Measurements from ENCODE around the gene MYPOP.

MYPOP gene

DNA sequence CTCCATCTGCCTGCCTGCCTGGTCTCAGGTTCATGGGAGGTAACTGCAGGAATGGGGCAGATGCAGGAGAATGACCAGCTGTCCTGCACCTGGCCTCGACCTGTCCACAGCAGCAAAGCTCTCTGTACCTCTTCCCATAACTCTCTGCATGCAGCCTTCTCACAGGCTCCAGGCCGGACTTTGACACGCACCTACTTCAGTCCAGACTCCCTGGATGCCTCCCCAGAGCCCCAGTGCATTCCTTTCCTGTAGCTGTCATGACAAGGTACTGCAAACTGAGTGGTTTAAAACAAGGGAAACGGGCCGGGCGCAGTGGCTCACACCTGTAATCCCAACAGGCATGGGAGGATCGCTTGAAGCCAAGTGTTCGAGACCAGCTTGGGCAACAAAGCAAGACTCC is 8.9 kb upstream of the MYPOP start:
- Histone ChIP-seq H3F3A (ENCODE audit: insufficient read depth, low read length) (no peaks in the 10 kb centered on the region), H3K9me3 (ENCODE audit: low read length) (no peaks in the 10 kb centered on the region), H3K9ac (ENCODE audit: low read length) (no peak overlapping the region), H3K4me1 (ENCODE audit: insufficient read depth, low read length, severe bottlenecking) (no peaks in the 10 kb centered on the region), H3K4me2 (ENCODE audit: low read length) (no peak overlapping the region), H2AFZ (ENCODE audit: low read length) (no peak overlapping the region), H3K27me3 (ENCODE audit: insufficient read depth, low read length) (peaks cover 5% of the 10 kb centered on the region; the same call in 1 of the 2 replicates), H3K4me3 (ENCODE audit: low read depth, low read length, poor library complexity, severe bottlenecking) (no peak overlapping the region), H3K36me3 (ENCODE audit: insufficient read depth, low read length) (no peaks in the 10 kb centered on the region; the same call in 1 of the 2 replicates), H3K79me2 (ENCODE audit: insufficient read depth, low read length) (no peaks in the 10 kb centered on the region), H4K20me1 (ENCODE audit: insufficient read depth, low read length) (no peaks in the 10 kb centered on the region), H3K9me2 (ENCODE audit: low read depth, low read length) (no peaks in the 10 kb centered on the region), H3K27ac (ENCODE audit: low read depth, low read length, poor library complexity, severe bottlenecking) (no peak overlapping the region)
- no peak for TF ChIP-seq EZH2 (IDR thresholded peaks at IDR 0.05; ENCODE audit: borderline replicate concordance, low read length)
- TF ChIP-seq, protein P1, sequence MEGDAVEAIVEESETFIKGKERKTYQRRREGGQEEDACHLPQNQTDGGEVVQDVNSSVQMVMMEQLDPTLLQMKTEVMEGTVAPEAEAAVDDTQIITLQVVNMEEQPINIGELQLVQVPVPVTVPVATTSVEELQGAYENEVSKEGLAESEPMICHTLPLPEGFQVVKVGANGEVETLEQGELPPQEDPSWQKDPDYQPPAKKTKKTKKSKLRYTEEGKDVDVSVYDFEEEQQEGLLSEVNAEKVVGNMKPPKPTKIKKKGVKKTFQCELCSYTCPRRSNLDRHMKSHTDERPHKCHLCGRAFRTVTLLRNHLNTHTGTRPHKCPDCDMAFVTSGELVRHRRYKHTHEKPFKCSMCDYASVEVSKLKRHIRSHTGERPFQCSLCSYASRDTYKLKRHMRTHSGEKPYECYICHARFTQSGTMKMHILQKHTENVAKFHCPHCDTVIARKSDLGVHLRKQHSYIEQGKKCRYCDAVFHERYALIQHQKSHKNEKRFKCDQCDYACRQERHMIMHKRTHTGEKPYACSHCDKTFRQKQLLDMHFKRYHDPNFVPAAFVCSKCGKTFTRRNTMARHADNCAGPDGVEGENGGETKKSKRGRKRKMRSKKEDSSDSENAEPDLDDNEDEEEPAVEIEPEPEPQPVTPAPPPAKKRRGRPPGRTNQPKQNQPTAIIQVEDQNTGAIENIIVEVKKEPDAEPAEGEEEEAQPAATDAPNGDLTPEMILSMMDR (IDR thresholded peaks at IDR 0.05; ENCODE audit: low read length) = no peak

DNA sequence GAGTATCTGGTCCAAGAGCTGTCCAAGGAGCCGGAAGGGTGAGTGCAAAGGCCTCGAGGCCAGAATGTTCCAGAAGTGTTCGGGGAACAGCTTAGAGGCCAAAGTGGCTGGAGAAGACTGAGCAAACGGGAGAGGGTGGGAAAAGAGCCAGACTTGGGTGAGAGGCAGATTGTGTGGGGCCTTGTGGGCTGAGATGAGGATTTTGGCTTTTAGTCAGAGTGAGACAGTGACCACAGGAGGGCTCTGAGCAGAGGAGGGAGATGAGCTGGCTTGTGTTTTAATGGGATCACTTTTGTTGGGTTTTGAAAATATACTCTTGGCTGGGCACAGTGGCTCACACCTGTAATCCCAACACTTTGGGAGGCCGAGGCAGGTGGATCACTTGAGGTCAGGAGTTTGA is 6.5 kb upstream of the MYPOP start:
- Histone ChIP-seq H4K20me1 (ENCODE audit: insufficient read depth, low read length) (no peaks in the 10 kb centered on the region), H3K4me2 (ENCODE audit: low read length) (no peak overlapping the region), H3K36me3 (ENCODE audit: insufficient read depth, low read length) (no peaks in the 10 kb centered on the region; the same call in 1 of the 2 replicates), H3K79me2 (ENCODE audit: insufficient read depth, low read length) (no peaks in the 10 kb centered on the region), H3K9me3 (ENCODE audit: low read length) (no peaks in the 10 kb centered on the region), H3K27me3 (ENCODE audit: insufficient read depth, low read length) (peaks cover 5% of the 10 kb centered on the region; the same call in 1 of the 2 replicates), H3F3A (ENCODE audit: insufficient read depth, low read length) (no peaks in the 10 kb centered on the region), H3K4me1 (ENCODE audit: insufficient read depth, low read length, severe bottlenecking) (no peaks in the 10 kb centered on the region), H3K9ac (ENCODE audit: low read length) (no peak overlapping the region), H3K27ac (ENCODE audit: low read depth, low read length, poor library complexity, severe bottlenecking) (no peak overlapping the region), H3K4me3 (ENCODE audit: low read depth, low read length, poor library complexity, severe bottlenecking) (no peak overlapping the region), H2AFZ (ENCODE audit: low read length) (no peak overlapping the region), H3K9me2 (ENCODE audit: low read depth, low read length) (no peaks in the 10 kb centered on the region)
- no peak for TF ChIP-seq EZH2 (IDR thresholded peaks at IDR 0.05; ENCODE audit: borderline replicate concordance, low read length)
- TF ChIP-seq, protein P1 (IDR thresholded peaks at IDR 0.05; ENCODE audit: low read length) = no peak

DNA sequence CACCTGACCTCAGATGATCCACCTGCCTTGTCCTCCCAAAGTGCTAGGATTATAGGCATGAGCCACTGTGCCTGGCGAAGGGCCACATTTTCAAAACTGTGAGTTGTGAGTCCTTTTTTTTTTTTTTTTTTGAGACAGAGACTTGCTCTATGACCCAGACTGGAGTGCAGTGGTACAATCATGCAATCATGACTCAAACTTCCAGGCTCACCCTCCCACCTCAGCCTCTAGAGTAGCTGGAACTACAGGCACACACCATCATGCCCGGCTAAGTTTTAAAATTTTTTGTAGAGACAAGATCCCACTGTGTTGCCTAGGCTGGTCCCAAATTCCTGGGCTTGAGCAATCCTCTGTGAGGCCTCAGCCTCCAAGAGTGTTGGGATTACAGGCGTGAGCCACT is 3.8 kb upstream of the MYPOP start:
- Histone ChIP-seq H3K9me2 (ENCODE audit: low read depth, low read length) (no peaks in the 10 kb centered on the region), H3F3A (ENCODE audit: insufficient read depth, low read length) (no peaks in the 10 kb centered on the region), H3K27me3 (ENCODE audit: insufficient read depth, low read length) (peaks cover under 1% of the 10 kb centered on the region; the same call in 1 of the 2 replicates), H3K4me2 (ENCODE audit: low read length) (no peak overlapping the region), H3K4me1 (ENCODE audit: insufficient read depth, low read length, severe bottlenecking) (peaks cover 10% of the 10 kb centered on the region), H3K9ac (ENCODE audit: low read length) (no peak overlapping the region), H3K79me2 (ENCODE audit: insufficient read depth, low read length) (no peaks in the 10 kb centered on the region), H3K4me3 (ENCODE audit: low read depth, low read length, poor library complexity, severe bottlenecking) (no peak overlapping the region), H2AFZ (ENCODE audit: low read length) (no peak overlapping the region), H3K9me3 (ENCODE audit: low read length) (no peaks in the 10 kb centered on the region), H3K36me3 (ENCODE audit: insufficient read depth, low read length) (no peaks in the 10 kb centered on the region), H4K20me1 (ENCODE audit: insufficient read depth, low read length) (no peaks in the 10 kb centered on the region), H3K27ac (ENCODE audit: low read depth, low read length, poor library complexity, severe bottlenecking) (no peak overlapping the region)
- TF ChIP-seq, protein P1 (IDR thresholded peaks at IDR 0.05; ENCODE audit: low read length) = no peak
- TF ChIP-seq EZH2 (IDR thresholded peaks at IDR 0.05; ENCODE audit: borderline replicate concordance, low read length) = no peak

Data from OCI-LY1 (cell line).